SK-N-SH treated with all-trans-retinoic acid at 6 μM for 48 hours (cell line): ENCODE results near the gene NPB.

ENCODE experiments used
- ARNTL ChIP-seq: fragments of 450-650 bp; formaldehyde crosslinking; IDR thresholded peaks from 2 replicates; pipeline ENCODE4 v1.5.0; 2020; ENCODE audit warnings: low read depth, mild to moderate bottlenecking, moderate library complexity, borderline replicate concordance
- BACH2 ChIP-seq: fragments of 250-450 bp; sonication (Bioruptor Pico); IDR thresholded peaks from 2 replicates; pipeline ENCODE4 v1.9.0; 2021; ENCODE audit warnings: mild to moderate bottlenecking, borderline replicate concordance
- ESRRG ChIP-seq: fragments of 250-450 bp; sonication (Bioruptor Pico); IDR thresholded peaks from 2 replicates; pipeline ENCODE4 v1.6.1; 2021; ENCODE audit warnings: mild to moderate bottlenecking
- OSR1 ChIP-seq: fragments of 250-450 bp; sonication (Bioruptor Pico); IDR thresholded peaks from 2 replicates; pipeline ENCODE4 v1.8.0; 2022; ENCODE audit warnings: moderate library complexity, mild to moderate bottlenecking, inconsistent platforms
- PATZ1 ChIP-seq: fragments of 250-450 bp; sonication (Bioruptor Pico); IDR thresholded peaks from 2 replicates; pipeline ENCODE4 v1.8.0; 2020; ENCODE audit warnings: mild to moderate bottlenecking, moderate library complexity, borderline replicate concordance
- POU6F1 ChIP-seq: fragments of 250-450 bp; sonication (Bioruptor Pico); IDR thresholded peaks from 2 replicates; pipeline ENCODE4 v1.8.0; 2021; ENCODE audit warnings: low read depth, mild to moderate bottlenecking, moderate library complexity, borderline replicate concordance
- ZFP3 ChIP-seq: fragments of 250-450 bp; sonication (Bioruptor Pico); IDR thresholded peaks from 2 replicates; pipeline ENCODE4 v1.5.0; 2020; ENCODE audit warnings: mild to moderate bottlenecking, moderate library complexity
- ZNF8 ChIP-seq: fragments of 450-650 bp; formaldehyde crosslinking; IDR thresholded peaks from 2 replicates; pipeline ENCODE4 v1.5.0; 2020; ENCODE audit warnings: mild to moderate bottlenecking, moderate library complexity

- TF ChIP-seq PATZ1 (CRISPR knock-in tag) (no peak), ARNTL (CRISPR knock-in tag) (peak; percentile 56; the same call in 1 of the 2 replicates), ZNF8 (no peak; the same call in 1 of the 2 replicates), ZFP3 (CRISPR knock-in tag) (no peak; the same call in 1 of the 2 replicates), ESRRG (CRISPR knock-in tag) (peak; percentile 91), BACH2 (CRISPR knock-in tag) (no peak), POU6F1 (CRISPR knock-in tag) (peak; percentile 65), OSR1 (CRISPR knock-in tag) (no peak)
Observed at GRCh38 chr17:81867170-81867990, 34.7 kb upstream of the NPB start.
